CD4-positive, alpha-beta T cell treated with Interferon alpha-2 for 1 hour (primary cell): ENCODE results near the gene OR10A7.
A peak's percentile ranks its signal among the peaks of the same experiment; 100 is the strongest.
"Not testable (repeated sequence)": the region's sequence is repeated elsewhere in the genome, so short reads cannot be mapped to it uniquely, and the experiment has no call there.

Source experiments
- DNase-seq, 2 donors: peaks; one replicate each; pipeline ENCODE4 v3.0.0-alpha.2; 2020 to 2022

Gene OR10A7, protein sequence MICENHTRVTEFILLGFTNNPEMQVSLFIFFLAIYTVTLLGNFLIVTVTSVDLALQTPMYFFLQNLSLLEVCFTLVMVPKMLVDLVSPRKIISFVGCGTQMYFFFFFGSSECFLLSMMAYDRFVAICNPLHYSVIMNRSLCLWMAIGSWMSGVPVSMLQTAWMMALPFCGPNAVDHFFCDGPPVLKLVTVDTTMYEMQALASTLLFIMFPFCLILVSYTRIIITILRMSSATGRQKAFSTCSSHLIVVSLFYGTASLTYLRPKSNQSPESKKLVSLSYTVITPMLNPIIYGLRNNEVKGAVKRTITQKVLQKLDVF

DNA sequence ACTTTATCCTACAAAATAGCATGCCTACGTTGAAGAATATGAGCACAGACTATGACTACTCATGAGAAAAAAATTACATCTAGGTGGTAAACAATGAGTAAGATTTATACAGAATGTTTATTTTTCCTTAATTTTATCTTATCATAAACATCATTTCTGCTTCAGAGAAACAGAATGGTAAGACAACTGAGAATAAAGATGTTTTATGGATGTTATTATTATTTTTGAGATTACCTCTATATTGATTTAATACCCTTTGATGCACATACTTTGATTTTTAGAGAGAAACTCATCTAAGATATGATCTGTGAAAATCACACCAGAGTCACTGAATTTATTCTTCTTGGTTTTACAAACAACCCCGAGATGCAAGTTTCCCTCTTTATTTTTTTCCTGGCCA is at the start of gene OR10A7:
OR10A7 (plus strand) TSS at position 301 of the 400 bp plus-strand sequence; CDS start at position 301, 0 bp downstream.
- no peak for DNase-seq

DNA sequence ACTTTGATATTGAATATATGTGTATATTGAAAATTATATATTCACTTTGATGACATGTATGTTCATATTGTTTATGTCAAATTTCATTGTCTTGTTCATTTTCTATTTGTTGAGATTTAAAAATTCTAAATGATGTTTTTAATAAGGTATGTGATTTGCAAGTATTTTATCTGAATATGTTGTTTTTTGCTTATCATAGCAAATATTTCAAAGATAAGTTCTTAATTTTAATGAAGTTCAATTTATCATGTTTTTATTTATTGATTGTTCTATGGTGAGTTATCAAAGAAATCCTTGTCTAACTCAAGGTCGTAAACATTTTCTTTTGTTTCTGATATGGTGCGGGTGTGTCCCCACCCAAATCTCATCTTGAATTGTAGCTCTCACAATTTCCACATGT is 49.4 kb upstream of the OR10A7 start:
- DNase-seq, result no peak

DNA sequence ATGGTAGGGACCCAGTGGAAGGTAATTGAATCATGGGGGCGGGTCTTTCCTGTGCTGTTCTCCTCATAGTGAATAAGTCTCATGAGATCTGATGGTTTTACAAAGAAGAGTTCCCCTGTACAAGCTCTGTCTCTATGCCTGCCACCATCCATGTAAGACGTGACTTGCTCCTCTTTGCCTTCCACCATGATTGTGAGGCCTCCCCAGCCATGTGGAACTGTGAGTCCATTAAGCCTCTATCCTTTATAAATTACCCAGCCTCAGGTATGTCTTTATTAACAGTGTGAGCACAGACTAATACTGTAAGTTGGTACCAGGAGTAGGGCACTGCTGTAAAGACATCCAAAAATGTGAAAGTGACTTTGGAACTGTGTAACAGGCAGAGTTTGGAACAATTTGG is 49.0 kb upstream of the OR10A7 start:
- not testable (repeated sequence) for DNase-seq

DNA sequence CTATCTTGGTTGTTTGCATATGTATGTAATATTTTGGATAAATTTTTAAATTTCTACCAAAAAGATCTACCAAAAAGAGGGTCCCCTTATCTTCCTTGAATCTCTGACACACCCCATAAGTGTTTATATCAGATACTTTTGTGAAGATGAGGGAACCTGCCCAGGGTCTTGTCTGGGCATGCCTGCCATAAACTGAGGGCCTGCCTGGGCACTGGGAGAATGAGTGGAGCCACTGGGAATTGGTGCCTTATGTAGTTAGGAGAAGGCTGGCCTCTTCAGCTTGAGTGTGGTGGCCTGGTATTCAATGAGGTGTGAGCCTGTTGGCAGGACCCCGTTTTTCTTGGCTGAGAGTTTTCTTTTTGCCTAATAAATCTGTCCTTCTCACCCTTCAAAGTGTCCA is 48.1 kb upstream of the OR10A7 start:
- DNase-seq, result no peak

DNA sequence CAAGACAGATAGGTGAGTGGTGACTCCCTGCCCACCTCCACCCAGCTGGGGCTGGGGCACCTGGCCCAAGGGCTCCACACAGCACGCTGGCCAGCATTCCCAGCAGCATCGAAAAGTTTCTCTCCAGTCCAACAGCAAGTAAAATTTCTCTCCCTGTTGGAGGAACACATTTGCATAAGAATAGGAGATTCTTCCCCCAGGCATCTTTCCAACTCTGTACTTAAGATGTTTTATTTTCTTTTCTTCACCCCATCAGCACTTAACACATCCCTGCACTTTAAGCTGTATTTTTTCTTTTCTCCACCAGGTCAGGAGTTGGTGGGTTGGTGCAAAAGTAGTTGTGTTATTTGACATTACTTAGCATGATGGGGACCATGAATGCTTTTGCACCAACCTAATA is 47.4 kb upstream of the OR10A7 start:
- no peak for DNase-seq

DNA sequence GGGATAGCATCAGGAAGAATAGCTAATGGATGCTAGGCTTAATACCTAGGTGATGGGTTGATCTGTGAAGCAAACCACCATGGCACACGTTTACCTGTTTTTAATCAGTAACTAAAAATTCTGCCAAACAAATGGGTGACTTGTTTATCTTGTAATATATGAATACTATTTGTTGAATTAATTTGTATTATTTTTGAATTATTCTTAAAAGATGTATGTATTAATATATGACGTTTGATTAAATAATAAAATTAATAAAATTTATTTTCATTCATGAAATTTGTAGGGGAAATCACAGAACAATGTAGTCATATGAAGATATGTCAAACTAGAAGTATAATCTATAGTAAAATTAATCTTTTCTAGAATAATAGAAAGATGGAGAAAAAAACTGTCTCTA is 32.3 kb upstream of the OR10A7 start:
- DNase-seq, result no peak

DNA sequence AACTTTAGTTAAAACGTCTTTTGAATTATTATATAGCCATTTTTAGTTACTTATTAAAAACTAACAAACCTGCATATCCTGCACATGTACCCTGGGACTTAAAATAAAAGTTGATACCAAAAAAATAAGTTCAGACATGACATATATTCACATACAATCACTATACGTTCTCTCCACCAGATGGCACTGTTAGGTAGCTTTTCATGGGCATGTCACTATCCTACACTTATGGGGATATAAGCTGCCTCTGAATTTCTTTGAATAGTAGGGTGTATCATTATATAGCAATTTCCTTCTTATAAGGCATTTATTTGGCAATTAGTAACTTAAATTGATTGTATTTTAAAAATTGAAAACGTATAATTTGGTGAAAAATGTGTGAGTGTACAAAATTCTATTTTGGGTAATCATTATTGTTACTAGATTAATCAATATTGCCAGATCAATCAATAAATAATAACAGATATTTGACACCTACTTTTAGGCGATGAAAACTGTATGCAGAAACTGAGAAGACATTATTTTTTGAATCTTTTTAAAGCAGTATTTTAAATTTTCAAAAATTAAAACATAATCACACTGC is 31.8 kb upstream of the OR10A7 start:
- peak; percentile 38 to 74 for DNase-seq

DNA sequence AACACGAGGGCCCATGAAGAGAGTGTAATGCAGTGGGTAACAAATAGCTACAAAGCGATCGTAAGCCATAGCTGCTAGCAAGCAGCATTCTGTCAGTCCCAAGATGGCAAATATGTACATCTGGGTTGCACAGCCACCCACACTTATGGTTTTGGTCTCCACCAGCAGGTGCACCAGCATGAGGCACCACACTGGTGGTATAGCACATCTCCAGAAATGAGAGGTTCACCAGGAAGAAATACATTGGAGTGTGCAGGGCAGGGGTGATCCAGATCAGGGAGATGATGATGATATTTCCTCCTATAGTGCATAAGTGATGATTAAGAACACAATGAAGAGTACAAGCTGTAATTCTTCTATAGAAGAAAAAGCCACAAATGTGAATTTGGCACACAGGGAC is 26.4 kb upstream of the OR10A7 start:
- DNase-seq, result no peak

DNA sequence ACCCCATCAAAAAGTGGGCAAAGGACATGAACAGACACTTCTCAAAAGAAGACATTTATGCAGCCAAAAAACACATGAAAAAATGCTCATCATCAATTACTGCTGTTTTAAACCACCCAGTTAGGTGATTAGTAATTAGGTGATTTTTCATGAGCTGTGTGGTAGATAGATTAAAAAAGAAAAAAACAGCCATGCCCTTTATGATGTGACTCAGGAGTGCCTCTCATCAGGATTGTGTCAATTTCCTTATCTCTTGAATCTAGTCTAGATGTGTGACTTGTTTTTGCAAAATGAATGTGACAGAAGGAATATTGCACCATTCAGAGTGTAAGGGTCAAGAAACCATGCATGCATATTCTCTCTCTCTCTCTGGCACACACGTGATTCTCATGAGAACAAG is 5.7 kb downstream of the OR10A7 start:
- DNase-seq, result no peak

DNA sequence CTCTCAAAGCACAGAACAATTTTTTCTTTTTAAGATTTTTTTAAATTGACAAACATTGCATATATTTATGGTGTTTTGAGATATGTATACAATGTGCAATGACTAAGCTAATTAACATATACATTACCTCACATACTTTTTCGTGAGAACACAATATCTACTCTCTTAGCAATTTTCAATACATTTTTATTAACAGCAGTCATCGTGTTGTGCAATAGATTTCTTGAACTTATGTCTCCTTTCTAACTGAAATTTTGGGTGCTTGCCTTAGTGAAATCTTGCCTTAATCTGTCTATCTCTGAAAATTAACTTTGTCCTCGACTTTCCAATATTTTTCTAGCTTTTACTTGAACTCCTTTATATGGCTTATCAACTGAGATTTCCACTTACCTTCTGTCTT is 6.8 kb downstream of the OR10A7 start:
- DNase-seq, result no peak

DNA sequence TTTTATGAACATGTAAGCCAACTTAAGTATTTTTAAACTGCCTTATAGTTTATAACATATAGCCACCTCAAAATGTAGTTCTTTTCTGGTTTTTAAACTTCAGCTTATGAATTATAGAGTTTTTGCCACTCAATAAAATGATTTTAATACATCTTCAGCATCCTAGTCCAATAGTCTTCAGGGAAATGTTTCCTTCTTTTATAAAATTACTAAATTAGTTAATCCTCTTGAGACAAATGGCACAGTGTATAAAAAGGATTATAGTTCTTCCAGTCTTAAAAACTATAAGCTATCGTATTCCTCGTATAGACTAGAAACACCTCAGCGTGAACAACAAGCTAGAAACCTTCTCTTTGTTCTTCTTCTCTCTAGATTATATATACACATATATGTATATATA is 23.5 kb downstream of the OR10A7 start, which contains the start of gene OR6C74:
OR6C74 (plus strand) TSS at position 301 of the 400 bp plus-strand sequence. CDS start 2,679 bp downstream, outside the sequence.
- DNase-seq, result no peak

DNA sequence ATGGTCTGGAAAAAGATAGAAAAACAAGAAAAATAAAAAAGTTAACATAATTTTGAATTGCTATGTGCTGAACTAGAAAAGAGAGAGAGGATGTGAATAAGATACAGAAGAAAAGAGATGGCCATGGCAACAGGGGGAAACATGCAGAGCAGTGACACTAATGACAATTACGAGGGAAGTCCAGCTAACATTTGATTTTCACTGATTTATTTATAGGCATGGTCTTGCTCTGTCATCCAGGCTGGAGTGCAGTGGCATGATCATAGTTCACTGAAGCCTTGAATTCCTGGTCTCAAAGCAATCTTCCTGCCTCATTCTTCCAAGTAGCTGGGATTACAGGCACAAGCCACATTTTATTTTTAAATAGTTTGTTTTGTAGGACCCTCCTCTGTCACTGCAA is 25.3 kb downstream of the OR10A7 start:
- DNase-seq, result no peak

DNA sequence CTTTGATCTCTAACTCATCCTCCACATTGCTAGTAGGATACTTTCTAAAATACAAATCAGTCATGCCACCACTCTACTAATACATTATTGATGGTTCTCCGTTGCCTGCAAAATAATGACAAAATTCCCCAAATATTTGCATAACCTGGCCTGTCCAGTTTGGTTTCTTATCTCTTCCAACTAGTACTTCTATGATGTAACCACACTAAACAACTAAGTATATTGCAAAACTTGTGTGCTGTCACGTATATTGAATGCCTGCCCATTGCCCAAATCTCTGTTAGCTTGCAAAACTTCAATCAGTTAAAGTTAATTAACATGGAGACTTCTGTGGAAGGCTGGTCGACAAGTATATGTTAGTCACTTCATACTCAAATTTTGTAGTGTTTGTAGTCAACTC is 30.1 kb downstream of the OR10A7 start:
- no peak for DNase-seq

DNA sequence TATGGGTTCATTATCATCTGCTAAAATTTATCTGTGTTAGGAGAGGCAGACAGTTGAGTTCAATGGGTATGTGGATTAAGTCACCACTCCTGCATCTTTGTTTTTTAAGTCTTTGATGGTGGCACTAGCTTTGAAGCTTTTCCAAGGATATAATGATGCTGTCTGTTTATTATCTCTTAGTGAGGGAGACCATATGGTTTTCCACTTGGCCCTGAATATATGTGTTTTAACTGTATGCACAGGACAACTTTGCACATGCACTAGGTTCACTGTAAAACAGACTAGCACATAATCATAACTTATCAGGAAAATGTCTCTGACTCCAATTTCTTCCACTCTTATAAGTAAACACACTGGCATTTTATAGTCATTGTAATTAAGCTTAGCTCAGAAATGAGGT is 32.5 kb downstream of the OR10A7 start:
- DNase-seq, result no peak

DNA sequence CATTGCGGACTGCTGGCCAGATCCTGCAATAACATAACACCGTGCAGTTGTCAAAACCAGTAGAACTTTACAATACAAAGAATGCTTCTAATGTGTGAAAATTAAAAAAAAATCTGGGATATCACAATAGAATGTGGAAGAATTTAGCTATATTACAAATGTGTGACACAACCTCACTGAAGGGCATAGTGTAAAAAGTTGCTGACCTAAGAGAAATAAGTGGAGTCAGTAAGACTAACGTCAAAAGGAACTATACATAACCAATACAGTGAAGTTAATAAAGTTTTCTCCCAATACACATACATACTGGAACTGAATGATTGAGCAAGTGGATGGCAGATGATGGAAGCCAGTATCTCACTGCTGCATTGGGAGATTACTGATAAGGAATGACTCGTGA is 36.0 kb downstream of the OR10A7 start:
- no peak for DNase-seq

DNA sequence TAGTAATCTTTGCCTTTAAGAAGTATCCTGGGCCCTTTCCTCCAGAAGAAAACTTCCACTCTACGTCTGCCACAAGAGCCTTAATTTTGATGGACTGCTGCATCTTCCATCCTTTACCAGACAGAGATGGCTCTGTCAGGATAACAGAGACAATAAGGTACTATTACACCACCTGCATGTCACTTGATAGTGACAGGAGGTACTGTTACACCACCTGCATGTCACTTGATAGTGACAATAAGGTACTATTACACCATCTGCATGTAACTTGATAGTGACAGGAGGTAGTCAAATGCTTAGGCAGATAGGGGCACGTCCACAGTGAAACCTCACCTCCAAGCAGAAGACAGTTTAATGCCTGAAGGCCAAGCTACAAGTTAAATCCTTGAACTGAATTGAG is 37.5 kb downstream of the OR10A7 start:
- no peak for DNase-seq
